Peyer's patch (tissue), 4 donors: ENCODE measurements around the gene NDST1.

ENCODE experiments used
- POLR2A ChIP-seq, 2 donors: fragments of 450-650 bp; IDR thresholded peaks; one replicate each; pipeline ENCODE4 v1.5.1; 2017; ENCODE audit warnings: antibody characterized with exemption in 2 of 2, mild to moderate bottlenecking in 2 of 2, moderate library complexity in 2 of 2
- TF ChIP-seq, protein P1 (sequence below), 6 experiments: fragments of 450-650 bp in 4 of 6; fragments of 200-600 bp in 2 of 6; sonication (generic) in 1 of 6; IDR thresholded peaks; one replicate each; pipeline ENCODE4 v1.5.1; 2017 to 2019; ENCODE audit warnings: antibody characterized with exemption in 6 of 6, mild to moderate bottlenecking in 3 of 6, moderate library complexity in 1 of 6

DNA sequence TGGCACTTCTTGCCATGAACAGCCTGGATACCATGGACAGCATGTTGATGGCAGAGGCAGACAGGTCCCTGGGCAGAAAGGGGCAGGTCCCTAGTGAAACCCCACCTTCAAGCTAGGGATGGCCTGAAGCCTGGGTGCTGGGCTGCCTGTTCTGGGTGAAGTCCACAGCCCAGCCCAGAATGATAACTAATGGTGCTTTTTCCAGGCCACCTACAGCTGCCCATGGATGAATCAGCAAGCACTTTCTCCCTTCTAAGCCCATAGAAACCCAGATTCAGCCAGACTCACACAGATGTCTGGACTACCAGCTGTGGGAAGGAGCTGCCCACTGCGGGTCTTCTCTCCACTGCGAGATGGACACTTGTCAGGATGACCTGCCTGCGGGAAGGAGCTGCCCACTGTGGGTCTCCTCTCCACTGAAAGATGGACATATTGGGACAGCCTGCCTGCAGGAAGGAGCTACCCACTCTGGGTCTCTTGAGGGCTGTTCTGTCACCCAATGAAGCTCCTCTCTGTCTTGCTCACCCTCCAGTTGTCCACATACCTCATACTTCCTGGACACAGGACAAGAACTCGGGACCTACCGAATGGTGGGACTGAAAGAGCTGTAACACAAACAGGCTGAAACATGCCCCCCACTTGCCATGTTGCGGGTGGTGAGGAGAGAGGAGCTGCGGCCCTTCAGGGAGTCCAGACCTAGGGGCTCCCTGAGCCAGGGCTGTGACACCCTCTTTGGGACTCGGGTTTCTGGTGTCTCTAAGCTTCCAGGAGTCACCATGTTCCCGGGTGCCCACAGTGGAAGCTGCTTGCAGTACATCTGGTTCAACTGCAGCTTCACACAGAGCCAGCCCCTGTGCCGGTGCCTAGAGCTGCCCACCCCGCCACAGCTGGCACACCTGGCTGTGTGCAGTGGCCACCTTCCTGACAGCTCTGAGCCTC lies 71.8 kb downstream of the NDST1 start:
- TF ChIP-seq, protein P1, sequence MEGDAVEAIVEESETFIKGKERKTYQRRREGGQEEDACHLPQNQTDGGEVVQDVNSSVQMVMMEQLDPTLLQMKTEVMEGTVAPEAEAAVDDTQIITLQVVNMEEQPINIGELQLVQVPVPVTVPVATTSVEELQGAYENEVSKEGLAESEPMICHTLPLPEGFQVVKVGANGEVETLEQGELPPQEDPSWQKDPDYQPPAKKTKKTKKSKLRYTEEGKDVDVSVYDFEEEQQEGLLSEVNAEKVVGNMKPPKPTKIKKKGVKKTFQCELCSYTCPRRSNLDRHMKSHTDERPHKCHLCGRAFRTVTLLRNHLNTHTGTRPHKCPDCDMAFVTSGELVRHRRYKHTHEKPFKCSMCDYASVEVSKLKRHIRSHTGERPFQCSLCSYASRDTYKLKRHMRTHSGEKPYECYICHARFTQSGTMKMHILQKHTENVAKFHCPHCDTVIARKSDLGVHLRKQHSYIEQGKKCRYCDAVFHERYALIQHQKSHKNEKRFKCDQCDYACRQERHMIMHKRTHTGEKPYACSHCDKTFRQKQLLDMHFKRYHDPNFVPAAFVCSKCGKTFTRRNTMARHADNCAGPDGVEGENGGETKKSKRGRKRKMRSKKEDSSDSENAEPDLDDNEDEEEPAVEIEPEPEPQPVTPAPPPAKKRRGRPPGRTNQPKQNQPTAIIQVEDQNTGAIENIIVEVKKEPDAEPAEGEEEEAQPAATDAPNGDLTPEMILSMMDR (IDR thresholded peaks at IDR 0.05), result no peak
- peak; percentile 12 to 57 for TF ChIP-seq POLR2A (IDR thresholded peaks at IDR 0.05)
